ENCODE data around the gene NRCAM. TPM values are rescaled to one million over a fixed set of nuclear protein-coding genes. Genes with fewer than 3 reads are reported as not detected.
A peak's percentile ranks its signal among the peaks of the same experiment; 100 is the strongest.

NRCAM gene
- total and polyA plus RNA-seq, 2 of the 13 experiments (the other 11 are each of a cell fraction or from before 2014, with no cell fraction given) = 0.31 to 0.33 TPM

DNA sequence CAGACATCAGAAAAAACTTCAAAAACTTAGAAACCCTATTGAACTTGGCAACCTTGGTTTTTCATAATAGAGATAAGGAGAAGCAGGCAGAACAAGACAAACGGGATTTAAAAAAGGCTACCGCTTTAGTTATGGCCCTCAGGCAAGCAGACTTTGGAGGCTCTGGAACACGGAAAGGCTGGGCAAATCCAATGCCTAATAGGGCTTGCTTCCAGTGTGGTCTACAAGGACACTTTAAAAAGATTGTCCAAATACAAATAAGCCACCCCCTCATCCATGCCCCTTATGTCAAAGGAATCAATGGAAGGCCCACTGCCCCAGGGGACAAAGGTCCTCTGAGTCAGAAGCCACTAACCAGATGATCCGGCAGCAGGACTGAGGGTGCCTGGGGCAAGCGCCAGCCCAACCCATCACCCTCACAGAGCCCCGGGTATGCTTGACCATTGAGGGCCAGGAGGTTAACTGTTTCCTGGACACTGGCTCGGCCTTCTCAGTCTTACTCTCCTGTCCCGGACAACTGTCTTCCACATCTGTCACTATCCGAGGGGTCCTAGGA, 115.3 kb downstream of the NRCAM start (continued):
- TF ChIP-seq MIER3 (CRISPR knock-in tag; IDR thresholded peaks at IDR 0.05; ENCODE audit: borderline replicate concordance) = peak; percentile 32; the same call in 1 of the 2 replicates
- TF ChIP-seq ARNT2 (CRISPR knock-in tag; IDR thresholded peaks at IDR 0.05; ENCODE audit: low read depth) = no peak
- TF ChIP-seq ATM (IDR thresholded peaks at IDR 0.05; ENCODE audit: borderline replicate concordance) = no peak
- no peak for TF ChIP-seq GLI4 (CRISPR knock-in tag; IDR thresholded peaks at IDR 0.05; ENCODE audit: borderline replicate concordance)
- TF ChIP-seq FOXK1 (CRISPR knock-in tag; IDR thresholded peaks at IDR 0.05; ENCODE audit: borderline replicate concordance, low read depth) = 0 out of 2 replicates have a peak, but pooled peaks have one; percentile 25
- TF ChIP-seq ZNF644 (CRISPR knock-in tag; IDR thresholded peaks at IDR 0.05; ENCODE audit: low read depth) = peak; percentile 92
- TF ChIP-seq ELF3 (CRISPR knock-in tag; IDR thresholded peaks at IDR 0.05) = peak; percentile 63; the same call in 1 of the 2 replicates
- TF ChIP-seq ZNF709 (CRISPR knock-in tag; IDR thresholded peaks at IDR 0.05) = no peak
- TF ChIP-seq, protein P1, sequence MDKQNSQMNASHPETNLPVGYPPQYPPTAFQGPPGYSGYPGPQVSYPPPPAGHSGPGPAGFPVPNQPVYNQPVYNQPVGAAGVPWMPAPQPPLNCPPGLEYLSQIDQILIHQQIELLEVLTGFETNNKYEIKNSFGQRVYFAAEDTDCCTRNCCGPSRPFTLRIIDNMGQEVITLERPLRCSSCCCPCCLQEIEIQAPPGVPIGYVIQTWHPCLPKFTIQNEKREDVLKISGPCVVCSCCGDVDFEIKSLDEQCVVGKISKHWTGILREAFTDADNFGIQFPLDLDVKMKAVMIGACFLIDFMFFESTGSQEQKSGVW (CRISPR knock-in tag; IDR thresholded peaks at IDR 0.05; ENCODE audit: borderline replicate concordance) = no peak
- TF ChIP-seq, protein P2, sequence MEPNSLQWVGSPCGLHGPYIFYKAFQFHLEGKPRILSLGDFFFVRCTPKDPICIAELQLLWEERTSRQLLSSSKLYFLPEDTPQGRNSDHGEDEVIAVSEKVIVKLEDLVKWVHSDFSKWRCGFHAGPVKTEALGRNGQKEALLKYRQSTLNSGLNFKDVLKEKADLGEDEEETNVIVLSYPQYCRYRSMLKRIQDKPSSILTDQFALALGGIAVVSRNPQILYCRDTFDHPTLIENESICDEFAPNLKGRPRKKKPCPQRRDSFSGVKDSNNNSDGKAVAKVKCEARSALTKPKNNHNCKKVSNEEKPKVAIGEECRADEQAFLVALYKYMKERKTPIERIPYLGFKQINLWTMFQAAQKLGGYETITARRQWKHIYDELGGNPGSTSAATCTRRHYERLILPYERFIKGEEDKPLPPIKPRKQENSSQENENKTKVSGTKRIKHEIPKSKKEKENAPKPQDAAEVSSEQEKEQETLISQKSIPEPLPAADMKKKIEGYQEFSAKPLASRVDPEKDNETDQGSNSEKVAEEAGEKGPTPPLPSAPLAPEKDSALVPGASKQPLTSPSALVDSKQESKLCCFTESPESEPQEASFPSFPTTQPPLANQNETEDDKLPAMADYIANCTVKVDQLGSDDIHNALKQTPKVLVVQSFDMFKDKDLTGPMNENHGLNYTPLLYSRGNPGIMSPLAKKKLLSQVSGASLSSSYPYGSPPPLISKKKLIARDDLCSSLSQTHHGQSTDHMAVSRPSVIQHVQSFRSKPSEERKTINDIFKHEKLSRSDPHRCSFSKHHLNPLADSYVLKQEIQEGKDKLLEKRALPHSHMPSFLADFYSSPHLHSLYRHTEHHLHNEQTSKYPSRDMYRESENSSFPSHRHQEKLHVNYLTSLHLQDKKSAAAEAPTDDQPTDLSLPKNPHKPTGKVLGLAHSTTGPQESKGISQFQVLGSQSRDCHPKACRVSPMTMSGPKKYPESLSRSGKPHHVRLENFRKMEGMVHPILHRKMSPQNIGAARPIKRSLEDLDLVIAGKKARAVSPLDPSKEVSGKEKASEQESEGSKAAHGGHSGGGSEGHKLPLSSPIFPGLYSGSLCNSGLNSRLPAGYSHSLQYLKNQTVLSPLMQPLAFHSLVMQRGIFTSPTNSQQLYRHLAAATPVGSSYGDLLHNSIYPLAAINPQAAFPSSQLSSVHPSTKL (CRISPR knock-in tag; IDR thresholded peaks at IDR 0.05) = peak; percentile 87
- TF ChIP-seq ZMAT3 (CRISPR knock-in tag; conservative IDR thresholded peaks at IDR 0.05) = no peak
- 0 out of 2 replicates have a peak, but pooled peaks have one; percentile 36 for TF ChIP-seq ZSCAN20 (CRISPR knock-in tag; IDR thresholded peaks at IDR 0.05; ENCODE audit: borderline replicate concordance)
- TF ChIP-seq ZNF530 (CRISPR knock-in tag; IDR thresholded peaks at IDR 0.05; ENCODE audit: low read depth) = no peak
- TF ChIP-seq ZNF660 (CRISPR knock-in tag; IDR thresholded peaks at IDR 0.05; ENCODE audit: borderline replicate concordance, low read depth) = no peak
- TF ChIP-seq ZFP36 (IDR thresholded peaks at IDR 0.05; ENCODE audit: borderline replicate concordance, low read depth, low read length, partially characterized antibody) = no peak
- TF ChIP-seq SOX5 (CRISPR knock-in tag; IDR thresholded peaks at IDR 0.05; ENCODE audit: borderline replicate concordance) = peak; percentile 51; the same call in 1 of the 2 replicates
- TF ChIP-seq MTF1 (CRISPR knock-in tag; IDR thresholded peaks at IDR 0.05) = no peak
- TF ChIP-seq MTA1 (CRISPR knock-in tag; IDR thresholded peaks at IDR 0.05; ENCODE audit: borderline replicate concordance) = peak; percentile 63; the same call in 1 of the 2 replicates
- TF ChIP-seq KAT8 (CRISPR knock-in tag; IDR thresholded peaks at IDR 0.05) = peak; percentile 69
- TF ChIP-seq GATAD1 (CRISPR knock-in tag; IDR thresholded peaks at IDR 0.05) = 0 out of 2 replicates have a peak, but pooled peaks have one; percentile 39
- peak; percentile 44; the same call in 1 of the 2 replicates for TF ChIP-seq FOXA3 (CRISPR knock-in tag; IDR thresholded peaks at IDR 0.05)

Data from HepG2 (cell line).